ENCODE measurements around the gene KRTAP12-4.
"Not testable (repeated sequence)": the region's sequence is repeated elsewhere in the genome, so short reads cannot be mapped to it uniquely, and the experiment has no call there.

GRCh38 chr21:44610157-44610843, 44.2 kb downstream of the KRTAP12-4 start:
- not testable (repeated sequence) for TF ChIP-seq RFX7 (CRISPR knock-in tag; IDR thresholded peaks at IDR 0.05); CXXC5 (CRISPR knock-in tag; IDR thresholded peaks at IDR 0.05); JUN (IDR thresholded peaks at IDR 0.05; ENCODE audit: borderline replicate concordance, low read depth, low read length); JUN (CRISPR knock-in tag; IDR thresholded peaks at IDR 0.05; ENCODE audit: borderline replicate concordance); KDM2B (CRISPR knock-in tag; IDR thresholded peaks at IDR 0.05); CTCF (IDR thresholded peaks at IDR 0.05 in 2 of 3, conservative IDR thresholded peaks at IDR 0.05 in 1 of 3; ENCODE audit: insufficient read depth in 2 of 3, low read depth in 1 of 3, low read length in 3 of 3); KLF6 (CRISPR knock-in tag; IDR thresholded peaks at IDR 0.05; ENCODE audit: borderline replicate concordance); CEBPZ (IDR thresholded peaks at IDR 0.05; ENCODE audit: borderline replicate concordance, low read depth, low read length); MAX (CRISPR knock-in tag; IDR thresholded peaks at IDR 0.05); CREB5 (CRISPR knock-in tag; IDR thresholded peaks at IDR 0.05); TEAD2 (tag; IDR thresholded peaks at IDR 0.05)
